ENCODE measurements around the gene UBTF. TPM values are rescaled to one million over a fixed set of nuclear protein-coding genes. Genes with fewer than 3 reads are reported as not detected.
"Not testable (repeated sequence)": the region's sequence is repeated elsewhere in the genome, so short reads cannot be mapped to it uniquely, and the experiment has no call there.

Gene UBTF
- total RNA-seq, 1 donor from 2014 or later, result 22.9 TPM

DNA sequence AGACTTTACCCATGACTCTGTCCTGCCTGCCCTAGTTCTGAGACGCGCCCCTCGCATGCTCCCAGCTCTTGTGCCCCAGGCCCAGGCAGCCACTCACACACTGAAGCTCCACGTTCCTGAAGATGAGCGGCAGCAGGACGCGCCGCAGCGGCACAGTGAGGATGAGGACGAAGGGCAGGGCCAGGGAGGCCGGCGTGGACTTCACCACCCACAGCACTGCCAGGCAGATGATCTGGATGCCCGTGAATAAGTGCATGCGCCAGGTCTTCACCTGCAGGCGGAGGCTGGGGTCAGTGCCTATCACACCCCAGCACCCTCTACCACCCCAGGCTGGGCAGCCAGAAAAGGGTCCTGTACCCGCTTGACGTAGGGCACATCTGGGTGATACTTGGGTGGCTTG, 31.6 kb upstream of the UBTF start:
- no peak for DNase-seq (ENCODE audit: low read depth)

DNA sequence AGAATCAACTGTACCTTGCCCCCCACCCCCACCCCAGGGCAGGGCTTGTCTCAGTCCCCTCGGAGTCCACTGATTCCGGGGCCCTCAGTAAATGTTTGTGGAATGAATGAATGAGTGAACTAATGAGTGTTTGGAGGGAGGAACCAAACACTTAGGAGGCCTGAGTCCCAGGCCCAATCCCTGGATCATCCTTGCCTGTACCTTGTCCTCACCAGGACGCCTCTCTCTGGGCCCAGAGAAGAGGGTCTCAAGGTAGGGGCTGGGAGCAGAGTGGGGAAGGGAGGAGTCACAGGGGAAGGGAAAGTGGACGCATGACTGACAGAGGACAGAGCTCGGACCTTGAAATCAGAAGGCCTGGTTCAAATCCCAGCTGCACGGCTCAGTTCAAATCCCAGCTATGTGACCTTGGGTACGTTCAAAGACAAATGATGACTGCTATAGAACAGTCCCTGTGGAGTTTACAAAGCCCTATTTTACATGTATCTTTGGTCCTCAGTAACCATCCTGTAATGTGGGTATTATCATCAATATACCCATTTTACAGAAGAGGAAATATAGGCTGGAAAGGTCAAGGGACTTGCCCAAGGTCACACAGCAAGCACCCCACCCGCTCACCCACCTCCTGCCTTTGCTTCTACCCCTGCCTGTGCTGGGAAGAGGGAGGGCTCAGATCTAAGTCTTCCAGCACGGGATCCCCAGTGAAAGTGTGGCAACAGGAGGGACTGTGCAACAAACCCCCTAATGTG, 30.2 kb upstream of the UBTF start:
- TF ChIP-seq, protein P1, sequence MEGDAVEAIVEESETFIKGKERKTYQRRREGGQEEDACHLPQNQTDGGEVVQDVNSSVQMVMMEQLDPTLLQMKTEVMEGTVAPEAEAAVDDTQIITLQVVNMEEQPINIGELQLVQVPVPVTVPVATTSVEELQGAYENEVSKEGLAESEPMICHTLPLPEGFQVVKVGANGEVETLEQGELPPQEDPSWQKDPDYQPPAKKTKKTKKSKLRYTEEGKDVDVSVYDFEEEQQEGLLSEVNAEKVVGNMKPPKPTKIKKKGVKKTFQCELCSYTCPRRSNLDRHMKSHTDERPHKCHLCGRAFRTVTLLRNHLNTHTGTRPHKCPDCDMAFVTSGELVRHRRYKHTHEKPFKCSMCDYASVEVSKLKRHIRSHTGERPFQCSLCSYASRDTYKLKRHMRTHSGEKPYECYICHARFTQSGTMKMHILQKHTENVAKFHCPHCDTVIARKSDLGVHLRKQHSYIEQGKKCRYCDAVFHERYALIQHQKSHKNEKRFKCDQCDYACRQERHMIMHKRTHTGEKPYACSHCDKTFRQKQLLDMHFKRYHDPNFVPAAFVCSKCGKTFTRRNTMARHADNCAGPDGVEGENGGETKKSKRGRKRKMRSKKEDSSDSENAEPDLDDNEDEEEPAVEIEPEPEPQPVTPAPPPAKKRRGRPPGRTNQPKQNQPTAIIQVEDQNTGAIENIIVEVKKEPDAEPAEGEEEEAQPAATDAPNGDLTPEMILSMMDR (IDR thresholded peaks at IDR 0.05; ENCODE audit: insufficient read depth, low read length, severe bottlenecking), result no peak
- no peak for DNase-seq (ENCODE audit: low read depth)
- H3K36me3 ChIP-seq (ENCODE audit: control insufficient read depth, insufficient read depth, low read length), result no peaks in the 10 kb centered on the region
- FAIRE-seq, result no peak
- no peak overlapping the region for H3K4me3 ChIP-seq (ENCODE audit: low read depth, low read length)
- no peaks in the 10 kb centered on the region for H3K27me3 ChIP-seq (ENCODE audit: control insufficient read depth, insufficient read depth, low read length)

More for the DNA sequence above, 31.6 kb upstream of the UBTF start:
- TF ChIP-seq, protein P1 (IDR thresholded peaks at IDR 0.05; ENCODE audit: insufficient read depth, low read length, severe bottlenecking), result no peak
- no peaks in the 10 kb centered on the region for H3K36me3 ChIP-seq (ENCODE audit: control insufficient read depth, insufficient read depth, low read length)
- no peaks in the 10 kb centered on the region for H3K27me3 ChIP-seq (ENCODE audit: control insufficient read depth, insufficient read depth, low read length)
- no peak overlapping the region for H3K4me3 ChIP-seq (ENCODE audit: low read depth, low read length)
- FAIRE-seq, result no peak

DNA sequence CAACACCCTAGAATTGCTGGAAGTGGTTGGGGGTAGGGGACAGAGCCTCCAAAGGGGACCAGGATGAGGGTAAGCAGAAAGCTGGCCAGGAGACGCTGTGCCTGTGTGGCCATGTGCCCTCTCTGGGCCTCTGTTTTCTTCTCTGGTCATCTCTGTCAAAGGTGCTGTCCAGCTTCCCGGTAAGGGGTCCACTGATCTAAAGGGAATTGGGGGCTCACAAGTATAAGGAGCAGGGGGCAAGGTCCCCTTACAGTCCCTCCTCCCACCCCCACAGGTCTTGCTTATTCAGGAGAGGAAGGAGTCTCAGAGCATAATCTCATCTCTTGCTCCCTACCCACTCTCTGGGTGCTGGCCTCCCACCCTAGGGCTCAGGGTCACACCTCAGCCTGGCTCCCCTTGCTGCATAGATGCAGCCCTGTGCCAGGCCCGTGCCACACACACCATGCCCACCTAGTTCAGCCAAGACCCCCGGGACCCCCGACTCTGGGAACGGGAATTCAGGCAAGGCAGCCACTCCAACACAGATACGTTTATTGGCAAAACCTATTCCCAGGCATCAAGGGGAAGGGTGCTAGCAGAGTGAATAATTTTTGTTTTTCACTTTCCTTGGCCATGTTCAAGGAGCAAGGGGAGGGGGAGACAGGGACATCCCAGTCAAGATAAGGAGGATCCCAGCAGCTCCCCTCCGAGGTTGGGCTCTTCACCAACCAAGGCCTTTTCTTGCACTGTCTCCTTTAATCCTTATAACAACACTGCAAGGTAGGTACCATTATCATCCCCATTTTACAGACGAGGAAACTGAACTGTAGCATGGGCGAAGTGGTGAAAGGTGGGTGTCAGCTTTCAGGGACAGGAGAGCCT, 28.6 kb upstream of the UBTF start:
- Histone ChIP-seq H3K4me3 (ENCODE audit: low read depth, low read length) (no peak overlapping the region), H3K27me3 (ENCODE audit: control insufficient read depth, insufficient read depth, low read length) (no peaks in the 10 kb centered on the region), H3K36me3 (ENCODE audit: control insufficient read depth, insufficient read depth, low read length) (no peaks in the 10 kb centered on the region)
- DNase-seq (ENCODE audit: low read depth) (no peak), FAIRE-seq (no peak)
- TF ChIP-seq, protein P1 (IDR thresholded peaks at IDR 0.05; ENCODE audit: insufficient read depth, low read length, severe bottlenecking), result no peak

DNA sequence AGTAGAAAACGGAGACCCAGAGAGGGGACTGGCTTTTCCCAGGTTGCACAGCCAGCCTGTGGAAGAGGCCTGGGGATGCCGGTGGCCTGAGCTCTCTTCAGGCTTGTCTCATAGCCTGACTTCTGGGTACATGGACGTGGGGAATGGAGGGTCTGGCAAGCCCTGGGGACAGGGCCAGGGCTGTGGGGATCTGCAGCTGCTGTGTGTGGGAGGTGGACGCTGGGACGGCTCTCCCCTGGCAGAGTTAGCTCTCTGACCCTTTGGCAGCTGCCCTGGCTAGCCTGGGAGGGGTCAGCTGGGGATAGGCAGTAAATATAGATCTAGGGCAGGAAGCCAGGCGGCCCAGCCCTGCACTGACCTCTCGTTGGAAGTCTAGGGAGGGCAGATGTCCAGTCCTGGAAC, 28.0 kb upstream of the UBTF start:
- TF ChIP-seq, protein P1 (IDR thresholded peaks at IDR 0.05; ENCODE audit: insufficient read depth, low read length, severe bottlenecking), result no peak
- Histone ChIP-seq H3K4me3 (ENCODE audit: low read depth, low read length) (no peak overlapping the region), H3K36me3 (ENCODE audit: control insufficient read depth, insufficient read depth, low read length) (no peaks in the 10 kb centered on the region), H3K27me3 (ENCODE audit: control insufficient read depth, insufficient read depth, low read length) (no peaks in the 10 kb centered on the region)
- DNase-seq (ENCODE audit: low read depth) (no peak), FAIRE-seq (no peak)

DNA sequence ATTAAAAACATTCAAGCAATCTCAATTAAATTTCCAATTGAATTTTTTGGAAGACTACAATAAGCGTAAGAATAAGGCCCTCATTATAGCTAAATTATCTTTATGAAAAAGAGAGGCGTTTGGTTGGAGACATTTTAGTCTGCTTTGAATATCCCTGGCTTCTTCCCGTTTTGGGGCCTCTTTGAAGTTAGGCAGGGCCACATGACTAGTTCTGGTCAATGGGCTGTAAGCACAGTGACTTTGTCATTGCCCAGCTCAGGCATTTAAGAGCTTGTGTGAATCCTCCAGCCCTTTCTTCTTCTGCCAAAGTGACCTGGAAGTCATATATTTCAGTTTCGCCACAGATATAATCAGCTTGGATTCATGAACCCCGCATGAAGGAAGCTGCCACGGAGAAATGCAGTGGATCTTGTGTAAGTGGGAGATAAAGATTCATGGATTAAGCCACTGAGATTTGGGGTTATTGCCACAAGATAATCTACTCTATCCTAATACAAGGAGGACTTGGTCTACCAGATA, 21.7 kb upstream of the UBTF start:
- FAIRE-seq, result no peak

DNA sequence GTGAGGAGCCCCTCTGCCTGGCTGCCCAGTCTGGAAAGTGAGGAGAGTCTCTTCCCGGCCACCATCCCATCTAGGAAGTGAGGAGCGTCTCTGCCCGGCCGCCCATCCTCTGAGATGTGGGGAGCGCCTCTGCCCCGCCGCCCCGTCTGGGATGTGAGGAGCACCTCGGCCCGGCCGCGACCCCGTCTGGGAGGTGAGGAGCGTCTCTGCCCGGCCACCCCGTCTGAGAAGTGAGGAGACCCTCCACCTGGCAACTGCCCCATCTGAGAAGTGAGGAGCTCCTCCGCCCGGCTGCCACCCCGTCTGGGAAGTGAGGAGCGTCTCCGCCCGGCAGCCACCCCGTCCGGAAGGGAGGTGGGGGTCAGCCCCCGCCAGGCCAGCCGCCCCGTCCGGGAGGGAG, 18.4 kb upstream of the UBTF start:
- H3K36me3 ChIP-seq (ENCODE audit: control insufficient read depth, insufficient read depth, low read length); H3K4me3 ChIP-seq (ENCODE audit: low read depth, low read length); H3K27me3 ChIP-seq (ENCODE audit: control insufficient read depth, insufficient read depth, low read length); FAIRE-seq; DNase-seq (ENCODE audit: low read depth): not testable (repeated sequence)

More for the DNA sequence above, 21.7 kb upstream of the UBTF start:
- Histone ChIP-seq H3K27me3 (ENCODE audit: control insufficient read depth, insufficient read depth, low read length) (no peaks in the 10 kb centered on the region), H3K36me3 (ENCODE audit: control insufficient read depth, insufficient read depth, low read length) (no peaks in the 10 kb centered on the region), H3K4me3 (ENCODE audit: low read depth, low read length) (no peak overlapping the region)
- TF ChIP-seq, protein P1 (IDR thresholded peaks at IDR 0.05; ENCODE audit: insufficient read depth, low read length, severe bottlenecking), result no peak
- DNase-seq (ENCODE audit: low read depth), result no peak

Measured in bronchial epithelial cell (primary cell).